Keratinocyte (primary cell): ENCODE measurements around the gene APCDD1. TPM values are rescaled to one million over a fixed set of nuclear protein-coding genes. Genes with fewer than 3 reads are reported as not detected.

Experiments
- DNase-seq: peaks from one replicate; pipeline ENCODE4 v3.0.0-alpha.2; 2011; ENCODE audit warnings: low read depth, missing footprints, low spot score
- FAIRE-seq: peaks from 2 replicates; lab custom pipeline; 2011; peaks lifted over from hg19 to GRCh38; lab: Jason Lieb, UNC
- H2AFZ ChIP-seq: 2 replicates; pipeline ENCODE4 v1.6.0; 2012; ENCODE audit warnings: low read length, control low read depth, inconsistent platforms; ENCODE audit not compliant: control insufficient read depth
- H3K27ac ChIP-seq: 2 replicates; pipeline ENCODE4 v1.5.1; 2011; ENCODE audit warnings: low read length; ENCODE audit not compliant: control insufficient read depth, insufficient read depth
- H3K27me3 ChIP-seq: 3 replicates; pipeline ENCODE4 v1.6.0; 2011; ENCODE audit warnings: low read length; ENCODE audit not compliant: control insufficient read depth, insufficient read depth; ENCODE audit errors: extremely low read depth
- H3K36me3 ChIP-seq, 2 experiments: 2 replicates in 1 of 2; 3 replicates in 1 of 2; pipeline ENCODE4 v1.5.1; 2011; ENCODE audit warnings: low read length in 2 of 2, mild to moderate bottlenecking in 1 of 2; ENCODE audit not compliant: control insufficient read depth in 2 of 2, insufficient read depth in 2 of 2; ENCODE audit errors: extremely low read depth in 1 of 2
- H3K4me1 ChIP-seq: 3 replicates; pipeline ENCODE4 v1.5.1; 2011; ENCODE audit warnings: low read length; ENCODE audit not compliant: control insufficient read depth, insufficient read depth; ENCODE audit errors: extremely low read depth
- H3K4me2 ChIP-seq: 3 replicates; pipeline ENCODE4 v1.6.0; 2011; ENCODE audit warnings: low read depth, low read length; ENCODE audit not compliant: control insufficient read depth, insufficient read depth; ENCODE audit errors: extremely low read depth
- H3K4me3 ChIP-seq, 3 experiments: fragments of 200-600 bp in 1 of 3; sonication (generic) in 1 of 3; 2 replicates in 2 of 3; 3 replicates in 1 of 3; pipeline ENCODE4 v1.5.1; 2011 to 2016; ENCODE audit warnings: low read length in 3 of 3, mild to moderate bottlenecking in 3 of 3, control low read depth in 2 of 3, inconsistent platforms in 1 of 3, low read depth in 1 of 3, mixed read lengths in 1 of 3, mixed run types in 1 of 3, moderate library complexity in 1 of 3; ENCODE audit not compliant: control insufficient read depth in 2 of 3, insufficient read depth in 2 of 3; ENCODE audit errors: extremely low read depth in 1 of 3
- H3K79me2 ChIP-seq: 2 replicates; pipeline ENCODE4 v1.6.0; 2012; ENCODE audit warnings: low read length; ENCODE audit not compliant: control insufficient read depth, insufficient read depth
- H3K9ac ChIP-seq: 3 replicates; pipeline ENCODE4 v1.6.0; 2011; ENCODE audit warnings: low read length; ENCODE audit not compliant: control insufficient read depth, insufficient read depth; ENCODE audit errors: extremely low read depth
- H3K9me1 ChIP-seq: 3 replicates; pipeline ENCODE4 v1.6.0; 2011; ENCODE audit warnings: low read length; ENCODE audit not compliant: control insufficient read depth, insufficient read depth; ENCODE audit errors: extremely low read depth
- H3K9me3 ChIP-seq: 2 replicates; pipeline ENCODE4 v1.5.1; 2012; ENCODE audit warnings: low read depth, low read length; ENCODE audit not compliant: control insufficient read depth
- H4K20me1 ChIP-seq: 3 replicates; pipeline ENCODE4 v1.6.0; 2011; ENCODE audit warnings: low read length; ENCODE audit not compliant: control insufficient read depth, insufficient read depth; ENCODE audit errors: extremely low read depth
- EZH2 ChIP-seq: IDR thresholded peaks from one replicate; pipeline ENCODE4 v1.6.1; 2012; ENCODE audit warnings: inconsistent platforms, mild to moderate bottlenecking, low read length, moderate library complexity
- dilution Hi-C: fragments of 300-500 bp; cut with MboI; formaldehyde crosslinking; loops from one replicate; pipeline ENCODE4 v1.7.0; 2020; ENCODE audit warnings: low sequenced_read_pairs; ENCODE audit not compliant: extremely low pct_ligation_motif_present
- polyA plus RNA-seq, 5 experiments: library from polyadenylated mRNA; depleted of rRNA in 3 of 5; stranded (reverse) in 3 of 5; stranded (forward) in 1 of 5; unstranded in 1 of 5; fragments of >200 nt; gene quantifications; 1 replicate in 1 of 5; 2 replicates in 3 of 5; 3 replicates in 1 of 5; pipeline versions ENCODE4 v1.2.1 to v1.2.3, GENCODE V29; 2011 to 2012; ENCODE audit warnings: missing spikeins in 2 of 5, low read depth in 1 of 5, low replicate concordance in 1 of 5
- TF ChIP-seq, protein P1 (sequence below), 3 experiments: IDR thresholded peaks in 1 of 3; conservative IDR thresholded peaks in 1 of 3; optimal IDR thresholded peaks in 1 of 3; 2 replicates in 2 of 3; 3 replicates in 1 of 3; pipeline versions ENCODE3 to v1.5.1; 2011; ENCODE audit warnings: low read length in 3 of 3, mild to moderate bottlenecking in 3 of 3, moderate library complexity in 2 of 3, control low read depth in 1 of 3, inconsistent platforms in 1 of 3; ENCODE audit not compliant: insufficient read depth in 2 of 3; ENCODE audit errors: extremely low read depth in 1 of 3

APCDD1 gene
- polyA plus RNA-seq, 1 donor (not counting 4 experiments of a cell fraction or from before 2014, with no cell fraction given), result 8.5 TPM

- H3K27me3 ChIP-seq, result no peaks in the 10 kb centered on the region
- no peaks in the 10 kb centered on the region for H4K20me1 ChIP-seq
- H3K9me1 ChIP-seq, result no peaks in the 10 kb centered on the region
- H3K79me2 ChIP-seq, result no peaks in the 10 kb centered on the region
- H3K9ac ChIP-seq, result no peak overlapping the region
- no peaks in the 10 kb centered on the region for H3K9me3 ChIP-seq
- DNase-seq (no peak), FAIRE-seq (no peak)
- peaks cover 11% of the 10 kb centered on the region for H3K4me1 ChIP-seq
- peak overlapping the region in 1 of 3 experiments; percentile 47 for H3K4me3 ChIP-seq
- no peak overlapping the region for H2AFZ ChIP-seq
- peak overlapping the region; percentile 63 for H3K4me2 ChIP-seq
- H3K36me3 ChIP-seq, result no peaks in the 10 kb centered on the region
- dilution Hi-C loops, result loop anchor here (10.0 kb wide), 1 partner anchor 525 kb away; no protein-coding TSS in a partner anchor
- H3K27ac ChIP-seq, result no peak overlapping the region
- no peak for TF ChIP-seq EZH2
- TF ChIP-seq, protein P1, sequence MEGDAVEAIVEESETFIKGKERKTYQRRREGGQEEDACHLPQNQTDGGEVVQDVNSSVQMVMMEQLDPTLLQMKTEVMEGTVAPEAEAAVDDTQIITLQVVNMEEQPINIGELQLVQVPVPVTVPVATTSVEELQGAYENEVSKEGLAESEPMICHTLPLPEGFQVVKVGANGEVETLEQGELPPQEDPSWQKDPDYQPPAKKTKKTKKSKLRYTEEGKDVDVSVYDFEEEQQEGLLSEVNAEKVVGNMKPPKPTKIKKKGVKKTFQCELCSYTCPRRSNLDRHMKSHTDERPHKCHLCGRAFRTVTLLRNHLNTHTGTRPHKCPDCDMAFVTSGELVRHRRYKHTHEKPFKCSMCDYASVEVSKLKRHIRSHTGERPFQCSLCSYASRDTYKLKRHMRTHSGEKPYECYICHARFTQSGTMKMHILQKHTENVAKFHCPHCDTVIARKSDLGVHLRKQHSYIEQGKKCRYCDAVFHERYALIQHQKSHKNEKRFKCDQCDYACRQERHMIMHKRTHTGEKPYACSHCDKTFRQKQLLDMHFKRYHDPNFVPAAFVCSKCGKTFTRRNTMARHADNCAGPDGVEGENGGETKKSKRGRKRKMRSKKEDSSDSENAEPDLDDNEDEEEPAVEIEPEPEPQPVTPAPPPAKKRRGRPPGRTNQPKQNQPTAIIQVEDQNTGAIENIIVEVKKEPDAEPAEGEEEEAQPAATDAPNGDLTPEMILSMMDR (optimal IDR thresholded peaks at IDR 0.05 in 1 of 3, IDR thresholded peaks at IDR 0.05 in 1 of 3, conservative IDR thresholded peaks at IDR 0.05 in 1 of 3; ENCODE audit: extremely low read depth in 1 of 3, insufficient read depth in 2 of 3, low read length in 3 of 3), result no peak
Observed at GRCh38 chr18:10519366-10519765, 64.9 kb downstream of the APCDD1 start.

GRCh38 chr18:10519999-10520935 lies 65.8 kb downstream of the APCDD1 start:
- no peak for TF ChIP-seq EZH2
- TF ChIP-seq, protein P1 (optimal IDR thresholded peaks at IDR 0.05 in 1 of 3, IDR thresholded peaks at IDR 0.05 in 1 of 3, conservative IDR thresholded peaks at IDR 0.05 in 1 of 3; ENCODE audit: extremely low read depth in 1 of 3, insufficient read depth in 2 of 3, low read length in 3 of 3), result peak; percentile 75 to 95 (median 88)
- H3K27me3 ChIP-seq, result no peaks in the 10 kb centered on the region
- H3K79me2 ChIP-seq, result no peaks in the 10 kb centered on the region
- no peaks in the 10 kb centered on the region for H3K9me1 ChIP-seq
- H2AFZ ChIP-seq, result peak overlapping the region; percentile 25
- FAIRE-seq (peak; percentile 84), DNase-seq (peak; percentile 72)
- H3K9me3 ChIP-seq, result no peaks in the 10 kb centered on the region
- H3K4me1 ChIP-seq, result peaks cover 15% of the 10 kb centered on the region
- no peaks in the 10 kb centered on the region for H4K20me1 ChIP-seq
- peak overlapping the region in 1 of 3 experiments; percentile 47 for H3K4me3 ChIP-seq
- no peak overlapping the region for H3K27ac ChIP-seq
- no peaks in the 10 kb centered on the region for H3K36me3 ChIP-seq
- H3K9ac ChIP-seq, result no peak overlapping the region
- dilution Hi-C loops, result loop anchor here (10.0 kb wide), 1 partner anchor 525 kb away; no protein-coding TSS in a partner anchor
- peak overlapping the region; percentile 63 for H3K4me2 ChIP-seq
